OCI-LY7 (cell line): ENCODE data around the gene ZNF536. TPM values are rescaled to one million over a fixed set of nuclear protein-coding genes. Genes with fewer than 3 reads are reported as not detected.

Experiments
- BruUV-seq: library from RNA; stranded (reverse); fragments of 400-500 nt; replicated peaks from 2 replicates; lab custom pipeline; 2021; lab: Mats Ljungman, UMichigan
- CTCF ChIA-PET: fragments of 300-600 bp; sonication (Branson Sonifier 250); formaldehyde crosslinking; loops from one replicate; lab custom pipeline; 2022; ENCODE audit warnings: antibody characterized with exemption; ENCODE audit not compliant: unreplicated experiment; lab: Charles Lee
- POLR2A ChIA-PET: fragments of 300-600 bp; sonication (Branson Sonifier 250); formaldehyde crosslinking; loops from one replicate; lab custom pipeline; 2022; ENCODE audit warnings: antibody characterized with exemption; lab: Charles Lee
- DNase-seq: peaks from one replicate; pipeline ENCODE4 v3.0.0-alpha.2; 2015; ENCODE audit warnings: low spot score
- H2AFZ ChIP-seq: fragments of 200-600 bp; sonication (generic), shearing (Covaris generic); 2 replicates; pipeline ENCODE4 v1.6.1; 2014; ENCODE audit warnings: mild to moderate bottlenecking, antibody characterized with exemption, low read length, moderate library complexity
- H3K27ac ChIP-seq: fragments of 200-600 bp; sonication (generic); 2 replicates; pipeline ENCODE4 v1.5.1; 2014; ENCODE audit warnings: mixed run types, low read depth, mild to moderate bottlenecking, moderate library complexity, low read length, inconsistent platforms; ENCODE audit not compliant: poor library complexity, severe bottlenecking
- H3K36me3 ChIP-seq: fragments of 200-600 bp; sonication (generic); 2 replicates; pipeline ENCODE4 v1.6.1; 2014; ENCODE audit warnings: mild to moderate bottlenecking, antibody characterized with exemption, low read length, moderate library complexity, mixed read lengths; ENCODE audit not compliant: insufficient read depth
- H3K4me1 ChIP-seq: fragments of 200-600 bp; sonication (generic); 2 replicates; pipeline ENCODE4 v1.5.1; 2014; ENCODE audit warnings: mild to moderate bottlenecking, low read length; ENCODE audit not compliant: insufficient read depth, poor library complexity, severe bottlenecking
- H3K4me2 ChIP-seq: fragments of 200-600 bp; sonication (generic); 2 replicates; pipeline ENCODE4 v1.6.1; 2014; ENCODE audit warnings: mild to moderate bottlenecking, low read length
- H3K4me3 ChIP-seq: fragments of 200-600 bp; sonication (generic); 2 replicates; pipeline ENCODE4 v1.5.1; 2014; ENCODE audit warnings: mild to moderate bottlenecking, low read depth, low read length; ENCODE audit not compliant: poor library complexity, severe bottlenecking
- H3K79me2 ChIP-seq: fragments of 200-600 bp; sonication (generic); 2 replicates; pipeline ENCODE4 v1.6.1; 2016; ENCODE audit warnings: low read depth, mild to moderate bottlenecking, low read length, moderate library complexity, mixed read lengths; ENCODE audit not compliant: insufficient read depth
- H3K9me2 ChIP-seq: fragments of 200-600 bp; sonication (generic); 2 replicates; pipeline ENCODE4 v1.6.1; 2016; ENCODE audit warnings: mild to moderate bottlenecking, low read length, mixed read lengths; ENCODE audit not compliant: insufficient read depth
- H3K9me3 ChIP-seq: fragments of 200-600 bp; sonication (generic); 2 replicates; pipeline ENCODE4 v1.6.1; 2014; ENCODE audit warnings: mild to moderate bottlenecking, mixed run types, low read length, mixed read lengths
- H4K20me1 ChIP-seq: fragments of 200-600 bp; sonication (generic); 2 replicates; pipeline ENCODE4 v1.6.1; 2014; ENCODE audit warnings: mild to moderate bottlenecking, antibody characterized with exemption, low read length, moderate library complexity, mixed read lengths; ENCODE audit not compliant: insufficient read depth
- CTCF ChIP-seq: fragments of 200-600 bp; sonication (generic); conservative IDR thresholded peaks from 2 replicates; pipeline ENCODE4 v1.5.1; 2014; ENCODE audit warnings: mild to moderate bottlenecking, antibody characterized with exemption, low read length, moderate library complexity, mixed read lengths
- EZH2phosphoT487 ChIP-seq: fragments of 200-600 bp; sonication (generic); IDR thresholded peaks from 2 replicates; pipeline ENCODE4 v1.6.1; 2018; ENCODE audit warnings: low read depth, borderline replicate concordance, mild to moderate bottlenecking, mixed run types, antibody characterized with exemption, low read length, moderate library complexity, mixed read lengths
- intact Hi-C: fragments of 100-400 bp; cut with micrococcal nuclease; formaldehyde crosslinking; loops from one replicate; pipeline ENCODE4 v1.10.0; 2022; ENCODE audit not compliant: unreplicated experiment
- total RNA-seq, 2 experiments: library from RNA; depleted of rRNA in 1 of 2; stranded (reverse); fragments of >200 nt in 1 of 2; shearing (Covaris generic) in 1 of 2; gene quantifications; 2 replicates each; pipeline ENCODE4 v1.2.3, GENCODE V29; 2014 to 2022

ZNF536 gene
- total RNA-seq, 2 experiments from 2014 or later, result 0.06 to 0.30 TPM

- no peak for DNase-seq
- ChIA-PET POLR2A (no interaction called here), CTCF (no interaction called here)
- Histone ChIP-seq H3K36me3 (no peaks in the 10 kb centered on the region), H3K4me1 (no peaks in the 10 kb centered on the region), H2AFZ (no peak overlapping the region), H3K4me2 (no peak overlapping the region), H3K4me3 (no peak overlapping the region), H3K27ac (no peak overlapping the region), H3K79me2 (no peaks in the 10 kb centered on the region), H4K20me1 (no peaks in the 10 kb centered on the region), H3K9me2 (no peaks in the 10 kb centered on the region), H3K9me3 (no peaks in the 10 kb centered on the region)
- TF ChIP-seq CTCF (no peak), EZH2phosphoT487 (no peak)
- BruUV-seq, result no TSS peak
- intact Hi-C loops, result no loop called here
These were observed 3.4 kb downstream of the ZNF536 start for GRCh38 chr19:30375553-30376031.

GRCh38 chr19:30376272-30376671, 4.1 kb downstream of the ZNF536 start:
- no peaks in the 10 kb centered on the region for H3K4me1 ChIP-seq
- H3K27ac ChIP-seq, result no peak overlapping the region
- BruUV-seq, result no TSS peak
- no peak overlapping the region for H2AFZ ChIP-seq
- CTCF ChIA-PET, result no interaction called here
- TF ChIP-seq EZH2phosphoT487 (no peak), CTCF (no peak)
- no peaks in the 10 kb centered on the region for H3K79me2 ChIP-seq
- intact Hi-C loops, result no loop called here
- H3K36me3 ChIP-seq, result no peaks in the 10 kb centered on the region
- DNase-seq, result no peak
- no peaks in the 10 kb centered on the region for H3K9me2 ChIP-seq
- no peak overlapping the region for H3K4me2 ChIP-seq
- H4K20me1 ChIP-seq, result no peaks in the 10 kb centered on the region
- no peak overlapping the region for H3K4me3 ChIP-seq
- no peaks in the 10 kb centered on the region for H3K9me3 ChIP-seq
- POLR2A ChIA-PET, result no interaction called here

GRCh38 chr19:30376826-30377425, 4.7 kb downstream of the ZNF536 start:
- DNase-seq, result no peak
- Histone ChIP-seq H3K4me2 (no peak overlapping the region), H4K20me1 (no peaks in the 10 kb centered on the region), H3K27ac (no peak overlapping the region), H3K4me1 (no peaks in the 10 kb centered on the region), H3K79me2 (no peaks in the 10 kb centered on the region), H3K36me3 (no peaks in the 10 kb centered on the region), H2AFZ (no peak overlapping the region), H3K4me3 (no peak overlapping the region), H3K9me3 (no peaks in the 10 kb centered on the region), H3K9me2 (no peaks in the 10 kb centered on the region)
- BruUV-seq, result no TSS peak
- TF ChIP-seq CTCF (no peak), EZH2phosphoT487 (no peak)
- ChIA-PET POLR2A (no interaction called here), CTCF (no interaction called here)
- intact Hi-C loops, result no loop called here
